M059J (cell line): ENCODE measurements around the gene MIEN1. TPM values are rescaled to one million over a fixed set of nuclear protein-coding genes. Genes with fewer than 3 reads are reported as not detected.
"Not testable (repeated sequence)": the region's sequence is repeated elsewhere in the genome, so short reads cannot be mapped to it uniquely, and the experiment has no call there.

Source experiments
- DNase-seq: peaks from one replicate; pipeline ENCODE4 v3.0.0-alpha.2; 2012; ENCODE audit warnings: low read depth
- total RNA-seq: library from RNA; depleted of rRNA; stranded (reverse); fragments of >200 nt; shearing (Covaris generic); gene quantifications from 2 replicates; pipeline ENCODE4 v1.2.3, GENCODE V29; 2014

The MIEN1 gene
- total RNA-seq, 1 experiment from 2014 or later = 89.4 TPM

DNA sequence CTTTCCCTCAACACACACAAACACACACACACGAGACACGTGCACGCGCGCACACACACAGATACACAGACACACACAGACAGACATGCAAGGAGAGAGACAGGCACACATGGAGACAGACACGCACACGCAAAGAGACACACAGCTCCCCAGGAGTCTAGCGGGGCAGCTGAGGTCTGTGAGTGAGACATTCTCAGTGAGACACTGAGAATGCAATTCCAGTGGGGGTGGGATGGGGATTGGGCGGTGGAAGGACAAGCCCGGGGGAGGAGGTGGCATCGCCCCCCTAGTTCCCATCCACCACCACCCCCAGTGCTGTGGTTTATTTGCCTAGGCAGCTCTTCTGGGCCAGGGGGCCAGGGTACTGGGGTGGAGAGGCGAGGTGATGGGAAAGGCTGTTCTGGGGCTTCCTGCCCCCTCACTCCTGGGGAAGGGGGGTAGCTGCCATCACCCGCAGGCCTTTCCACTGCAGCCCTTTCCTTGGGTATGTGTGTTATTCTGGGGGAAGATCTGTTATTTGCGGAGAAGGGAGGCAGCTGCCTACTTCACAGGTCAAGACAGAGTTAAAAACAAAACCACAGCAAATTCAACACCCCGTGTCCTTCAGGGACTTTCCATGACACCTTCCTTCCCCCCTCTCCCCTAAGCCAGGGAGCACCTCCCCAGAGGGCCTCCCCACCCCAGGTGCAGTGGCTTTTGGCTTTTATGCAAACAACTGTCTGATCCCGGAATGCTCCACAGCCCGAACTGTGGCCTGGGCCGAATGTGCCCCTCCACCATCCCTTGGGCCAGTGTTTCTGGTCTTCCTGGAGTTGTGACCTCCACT lies 25.4 kb upstream of the MIEN1 start:
- DNase-seq = no peak

DNA sequence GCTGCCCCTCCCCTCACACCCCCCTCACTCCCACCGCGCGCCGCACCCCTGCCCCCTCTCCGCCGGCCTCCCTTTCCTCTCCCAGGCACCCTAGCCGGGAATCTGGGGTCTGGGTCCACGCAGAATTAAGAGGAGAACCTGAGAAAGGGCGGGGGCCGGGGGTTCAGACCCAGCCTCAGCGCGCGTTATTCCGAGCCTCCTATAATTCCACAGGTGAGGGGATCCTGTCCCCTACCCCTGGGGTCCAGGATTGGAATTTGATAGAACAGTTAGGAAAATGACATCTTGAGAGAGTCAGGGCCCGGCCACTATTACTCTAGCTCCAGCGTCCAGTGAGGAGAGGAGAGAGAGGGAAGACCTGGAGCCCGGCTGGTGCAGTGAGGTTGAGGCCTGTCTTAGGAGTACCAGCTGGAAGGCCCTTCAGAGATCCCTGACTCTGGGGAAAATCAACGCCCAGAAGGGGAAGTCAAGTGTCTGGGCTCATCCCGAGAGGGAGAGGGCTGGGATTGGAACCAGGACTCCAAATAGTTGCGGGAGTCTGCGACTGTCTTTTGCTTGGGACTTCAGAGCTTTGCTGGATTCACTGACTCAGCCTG lies 24.7 kb upstream of the MIEN1 start:
- DNase-seq = no peak

DNA sequence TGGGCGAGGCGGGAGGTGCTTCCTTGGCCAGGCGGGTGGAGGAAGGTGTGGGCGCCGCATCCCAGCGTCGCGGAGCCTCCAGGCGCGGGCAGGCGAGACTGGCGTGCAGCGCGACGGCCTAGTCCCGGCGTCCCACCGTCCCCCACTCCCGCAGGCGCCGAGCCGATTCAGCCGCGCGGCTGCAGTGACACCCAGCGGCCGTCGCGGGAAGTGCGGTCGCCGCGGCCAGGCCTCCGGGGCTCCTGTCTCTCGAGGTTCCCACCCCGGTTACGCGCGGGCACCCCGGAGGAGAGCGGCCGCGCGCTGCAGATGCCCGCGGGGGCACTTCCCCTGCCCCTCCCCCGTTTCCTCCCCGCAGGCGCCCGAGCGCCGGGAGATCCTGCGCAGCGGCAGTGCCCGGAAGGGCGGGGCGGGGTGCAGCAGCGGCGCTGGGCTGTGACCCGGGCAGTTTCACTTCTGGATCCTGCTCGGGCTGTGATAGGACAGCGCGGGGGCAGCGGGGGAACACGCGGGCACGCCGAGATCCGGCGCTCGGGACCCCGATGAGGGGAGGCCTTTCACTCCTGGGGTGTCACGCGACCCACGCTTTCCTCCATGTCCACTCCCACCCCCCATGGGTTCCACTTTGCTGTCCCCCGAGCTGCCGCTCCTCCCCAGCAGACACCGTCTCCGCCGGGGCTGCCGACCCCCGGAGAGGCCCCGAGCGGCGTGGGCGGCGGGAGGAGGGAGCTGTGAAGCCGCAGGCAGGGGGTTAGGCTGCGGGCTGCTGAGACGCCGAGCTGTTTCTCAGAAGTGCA lies 24.0 kb upstream of the MIEN1 start:
- peak; percentile 86 for DNase-seq

DNA sequence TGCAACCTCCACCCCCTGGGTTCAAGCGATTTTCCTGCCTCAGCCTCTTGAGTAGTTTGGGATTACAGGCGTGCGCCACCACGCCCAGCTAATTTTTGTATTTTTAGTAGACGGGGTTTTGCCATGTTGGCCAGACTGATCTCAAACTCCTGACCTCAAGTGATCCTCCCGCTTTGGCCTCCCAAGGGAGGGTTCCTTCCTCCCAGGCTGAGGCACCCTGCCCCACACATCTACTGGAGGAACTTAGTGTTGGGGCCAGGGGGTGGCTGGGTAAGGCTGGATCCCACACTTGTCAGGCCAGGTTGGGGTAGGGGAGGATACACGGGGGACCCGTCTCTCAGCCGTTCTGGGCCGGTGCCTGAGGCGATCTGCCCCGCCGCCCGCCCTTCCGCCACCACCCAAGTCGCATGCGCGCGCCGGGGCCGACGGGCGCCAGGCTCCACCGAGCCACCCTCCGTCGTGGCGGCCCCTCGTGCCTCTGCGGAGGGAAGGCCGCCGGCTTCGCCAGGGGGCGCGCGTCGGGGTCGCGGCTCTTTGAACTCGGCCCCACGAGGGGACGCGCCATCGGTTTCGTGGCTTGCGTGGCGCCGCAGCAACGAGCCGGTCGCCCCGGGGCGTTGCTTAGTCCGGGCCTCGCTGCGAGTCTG lies 23.3 kb upstream of the MIEN1 start:
- DNase-seq = no peak

DNA sequence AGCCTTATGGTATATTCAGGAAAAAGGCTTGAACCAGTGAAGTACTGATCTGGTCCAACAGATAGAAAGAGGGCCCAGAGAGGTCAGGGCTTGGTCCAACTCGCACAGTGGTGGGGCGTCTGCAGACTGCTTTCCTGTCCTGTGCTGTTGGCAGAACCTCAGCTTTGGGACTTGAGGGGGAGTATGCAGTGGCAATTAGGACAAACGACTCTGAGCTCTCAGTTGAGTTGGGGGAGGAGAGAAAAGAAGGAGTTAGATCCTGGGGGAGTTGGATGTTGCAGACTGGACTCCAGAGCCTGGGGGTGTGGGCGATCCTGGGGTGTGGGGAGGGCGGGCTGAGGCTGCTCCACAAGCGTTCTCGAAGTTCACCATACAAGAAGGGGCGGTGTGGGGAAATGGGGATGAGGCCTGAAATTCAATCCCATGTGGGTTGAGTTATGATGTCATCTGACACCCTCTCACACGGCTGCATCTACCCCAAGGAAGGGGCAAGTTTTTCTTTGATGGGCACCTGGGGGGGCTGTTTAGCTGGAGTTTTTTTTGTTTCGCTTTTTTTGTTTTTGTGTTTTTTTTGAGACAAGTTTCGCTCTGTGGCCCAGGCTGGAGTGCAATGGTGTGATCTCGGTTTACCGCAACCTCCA lies 22.0 kb upstream of the MIEN1 start:
- DNase-seq = no peak

DNA sequence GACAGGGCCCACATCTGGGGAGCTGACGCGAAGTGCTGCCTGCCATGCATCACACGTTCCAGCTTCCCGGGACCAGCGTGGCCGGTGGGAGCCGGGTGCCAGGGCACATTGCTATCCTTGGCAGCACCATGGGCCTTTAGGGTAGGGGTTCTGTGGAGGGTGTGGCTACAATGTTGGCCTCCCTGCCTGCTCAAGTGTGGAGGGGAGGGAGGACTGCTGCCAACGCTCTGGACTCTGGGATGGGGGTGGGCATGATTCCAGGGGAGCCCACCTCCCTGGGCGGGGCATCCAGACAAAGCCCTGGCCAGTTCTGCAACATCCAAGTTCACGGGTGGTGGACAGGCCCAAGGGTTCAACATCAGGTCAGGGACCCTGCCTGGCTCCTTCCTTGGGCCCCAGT lies 21.3 kb upstream of the MIEN1 start:
- DNase-seq = no peak

DNA sequence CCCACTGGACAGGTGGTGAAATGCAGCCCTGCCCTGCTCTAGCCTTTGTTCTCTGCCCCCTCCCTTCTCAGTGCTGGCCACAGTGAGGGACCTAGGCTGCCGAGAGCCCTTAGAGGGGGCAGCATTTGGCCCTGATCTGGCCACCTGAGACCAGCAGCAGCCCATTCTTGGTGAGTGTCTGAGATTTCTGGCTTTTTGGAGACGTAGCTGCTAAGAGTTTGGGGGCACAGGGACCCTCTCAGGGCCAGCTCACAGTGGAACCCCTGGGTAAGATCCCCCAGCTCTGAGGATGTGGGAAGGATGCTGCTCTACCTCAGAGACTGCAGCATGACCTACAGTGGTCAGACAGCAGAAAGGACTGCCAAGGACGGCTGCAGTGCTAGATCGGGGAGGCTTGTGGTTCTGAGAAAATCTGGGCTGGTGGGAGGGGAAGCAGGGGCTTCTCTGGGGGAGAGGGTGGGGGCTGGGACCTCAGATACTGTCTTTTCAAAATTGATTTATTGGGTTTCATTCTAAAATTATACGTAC lies 20.7 kb upstream of the MIEN1 start:
- DNase-seq = no peak

DNA sequence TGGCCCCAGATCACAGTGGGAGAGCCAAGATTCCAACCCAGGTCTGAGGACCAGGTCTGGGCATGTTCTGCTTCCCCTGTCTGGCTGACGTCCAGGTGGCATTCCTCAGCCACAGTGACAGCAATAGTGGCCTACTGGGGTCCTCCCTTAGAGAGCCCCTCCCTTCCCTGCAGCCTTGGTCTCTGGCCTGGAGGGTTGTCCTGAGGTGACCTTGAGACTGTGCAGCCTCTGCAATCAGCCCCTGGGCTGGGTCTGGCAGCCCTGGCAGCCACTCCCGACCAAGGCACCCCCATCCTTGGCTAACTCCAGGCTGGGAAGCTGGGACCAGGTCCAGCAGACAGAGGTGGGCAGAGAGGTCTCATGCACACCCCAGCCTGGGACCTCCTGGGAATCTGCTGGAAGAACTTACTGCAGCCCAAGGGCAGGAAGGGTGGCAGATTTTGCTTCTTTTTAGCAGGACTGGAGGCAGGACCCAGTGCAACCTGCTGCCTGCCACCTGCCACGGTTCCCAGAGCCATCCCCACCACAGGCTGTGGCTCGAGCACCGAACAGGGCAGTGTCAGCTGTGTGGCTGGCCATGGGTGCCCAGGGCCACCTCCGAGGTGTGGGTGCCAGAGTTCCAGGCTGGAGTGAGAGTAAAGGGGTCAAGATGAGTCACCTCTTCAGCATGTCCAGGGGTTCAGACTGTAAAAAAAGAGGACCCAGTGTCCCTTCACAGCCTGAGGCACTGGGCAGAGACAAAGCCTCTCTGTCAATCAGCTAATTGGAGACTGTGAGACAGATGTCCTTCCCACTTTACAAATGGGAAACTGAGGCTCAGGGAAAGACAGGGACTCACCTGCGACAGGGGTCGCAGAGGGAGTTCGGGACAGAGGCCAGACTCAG lies 20.0 kb upstream of the MIEN1 start:
- no peak for DNase-seq

DNA sequence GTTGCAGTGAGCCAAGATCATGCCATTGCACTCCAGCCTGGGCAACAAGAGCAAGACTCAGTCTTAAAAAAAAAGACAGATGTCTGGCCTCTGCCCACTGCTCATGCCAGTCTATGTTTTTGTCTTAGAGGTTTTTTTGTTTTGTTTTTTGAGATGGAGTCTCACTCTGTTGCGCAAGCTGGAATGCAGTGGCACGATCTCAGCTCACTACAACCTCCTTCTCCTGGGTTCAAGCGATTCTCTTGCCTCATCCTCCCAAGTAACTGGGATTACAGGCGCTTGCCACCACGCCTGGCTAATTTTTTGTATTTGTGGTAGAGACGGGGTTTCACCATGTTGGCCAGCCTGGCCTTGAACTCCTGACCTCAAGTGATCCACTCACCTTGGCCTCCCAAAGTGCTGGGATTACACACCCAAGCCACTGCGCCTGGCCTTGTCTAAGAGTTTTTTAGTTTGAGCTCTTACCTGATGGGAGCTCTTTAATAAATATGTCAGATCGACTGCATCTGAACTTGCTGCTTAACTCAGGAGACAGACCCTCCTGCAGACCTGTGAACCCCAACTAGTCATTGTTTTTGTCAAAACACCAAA lies 18.2 kb upstream of the MIEN1 start:
- not testable (repeated sequence) for DNase-seq

DNA sequence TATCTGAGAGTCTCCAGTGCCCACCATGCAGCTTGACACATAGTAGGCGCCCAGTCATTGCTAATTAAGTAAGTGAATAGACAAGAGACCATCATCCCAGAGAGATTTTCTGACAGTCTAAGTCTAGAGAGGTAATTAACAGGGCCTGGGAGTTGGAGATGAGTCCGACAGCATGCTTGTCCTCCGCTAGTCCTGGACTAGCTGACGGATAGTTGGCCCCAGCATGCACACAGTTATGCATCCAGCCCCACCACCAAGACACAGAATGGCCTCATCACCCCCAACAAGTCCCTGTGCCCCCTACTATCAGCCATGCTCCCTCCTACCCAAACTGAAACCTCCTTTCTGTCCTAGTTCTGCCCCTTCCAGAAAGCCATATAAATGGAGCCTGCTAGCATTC lies 17.4 kb upstream of the MIEN1 start:
- no peak for DNase-seq

DNA sequence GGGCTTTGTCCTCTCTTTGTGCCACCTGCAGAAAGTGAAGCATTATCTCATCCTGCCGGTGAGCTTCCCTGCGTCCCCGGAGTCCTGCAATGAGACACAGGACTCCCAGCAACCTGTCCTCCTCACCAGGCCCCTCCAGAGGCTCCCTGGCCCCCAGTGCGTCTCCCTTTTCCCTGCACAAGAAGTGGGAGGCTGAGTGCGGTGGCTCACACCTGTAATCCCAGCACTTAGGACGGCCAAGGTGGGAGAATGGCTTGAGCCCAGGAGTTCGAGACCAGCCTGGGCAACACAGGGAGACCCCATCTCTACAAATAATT lies 15.8 kb upstream of the MIEN1 start:
- no peak for DNase-seq

DNA sequence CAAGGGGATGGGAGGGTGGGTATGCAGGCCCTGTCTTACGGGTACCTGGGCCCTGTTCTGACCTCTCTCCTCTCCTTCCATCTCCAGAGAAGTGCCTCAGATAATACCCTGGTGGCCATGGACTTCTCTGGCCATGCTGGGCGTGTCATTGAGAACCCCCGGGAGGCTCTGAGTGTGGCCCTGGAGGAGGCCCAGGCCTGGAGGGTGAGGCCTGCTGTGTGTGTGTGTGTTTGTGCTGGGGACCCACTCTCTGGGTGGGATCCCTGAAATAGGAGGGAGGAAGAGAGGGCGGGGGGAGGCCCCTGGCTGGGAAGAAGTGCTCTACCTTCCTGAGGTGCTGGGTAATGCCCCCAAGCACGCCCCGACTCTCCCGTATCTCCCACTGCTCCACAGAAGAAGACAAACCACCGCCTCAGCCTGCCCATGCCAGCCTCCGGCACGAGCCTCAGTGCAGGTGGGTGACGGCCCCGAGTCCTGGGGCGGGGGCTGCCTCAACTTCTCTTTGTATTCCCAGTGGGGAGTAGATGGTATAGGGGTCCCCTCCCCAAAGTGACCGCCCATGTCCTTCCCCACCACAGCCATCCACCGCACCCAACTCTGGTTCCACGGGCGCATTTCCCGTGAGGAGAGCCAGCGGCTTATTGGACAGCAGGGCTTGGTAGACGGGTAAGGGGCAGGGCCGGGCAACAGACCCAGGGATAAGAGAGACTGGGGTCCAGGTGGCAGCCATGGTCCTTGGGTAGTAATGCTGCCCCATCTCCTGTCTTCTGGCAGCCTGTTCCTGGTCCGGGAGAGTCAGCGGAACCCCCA lies 15.2 kb upstream of the MIEN1 start:
- no peak for DNase-seq

DNA sequence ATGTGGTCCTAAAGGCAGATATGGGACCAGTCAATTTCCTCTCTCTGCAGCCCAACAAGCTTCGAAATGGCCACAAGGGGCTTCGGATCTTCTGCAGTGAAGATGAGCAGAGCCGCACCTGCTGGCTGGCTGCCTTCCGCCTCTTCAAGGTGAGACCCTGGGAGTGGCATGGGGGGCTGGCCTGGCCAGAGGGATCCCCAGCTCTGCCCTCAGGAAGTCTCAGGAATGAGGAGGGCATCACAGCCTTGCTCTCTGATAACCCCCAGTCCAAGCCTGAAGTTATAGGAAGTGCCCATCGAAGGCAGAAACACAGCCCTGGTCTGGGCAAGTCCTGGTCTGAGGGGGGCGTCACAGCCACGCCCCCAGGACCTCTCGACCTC lies 14.5 kb upstream of the MIEN1 start:
- no peak for DNase-seq

DNA sequence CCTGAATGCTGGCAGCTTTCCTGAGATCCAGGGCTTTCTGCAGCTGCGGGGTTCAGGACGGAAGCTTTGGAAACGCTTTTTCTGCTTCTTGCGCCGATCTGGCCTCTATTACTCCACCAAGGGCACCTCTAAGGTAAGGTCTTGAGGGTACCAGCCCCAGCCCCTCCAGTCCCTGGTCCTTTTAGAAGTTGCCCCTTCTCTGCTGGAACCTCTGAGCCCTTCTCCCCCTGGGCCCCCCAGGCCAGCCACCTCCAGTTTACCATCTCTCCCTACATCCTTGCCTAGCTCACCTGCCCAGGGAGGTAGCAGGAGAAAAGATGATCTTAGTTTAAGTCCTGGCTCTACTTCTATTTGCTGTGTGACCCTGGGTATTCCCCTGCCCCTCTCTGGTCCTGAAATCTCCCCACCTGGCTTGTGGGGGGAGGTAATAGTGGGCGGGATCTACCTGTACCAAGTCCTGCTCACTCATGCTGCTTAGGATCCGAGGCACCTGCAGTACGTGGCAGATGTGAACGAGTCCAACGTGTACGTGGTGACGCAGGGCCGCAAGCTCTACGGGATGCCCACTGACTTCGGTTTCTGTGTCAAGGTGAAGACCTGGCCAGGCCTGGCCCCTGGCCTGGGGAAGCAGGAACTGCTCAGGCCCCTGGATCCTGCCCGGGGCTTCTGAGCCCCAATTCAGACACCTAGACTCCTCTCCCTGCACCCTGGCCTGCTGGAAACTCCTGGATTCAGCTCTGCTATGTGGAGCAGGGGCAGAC lies 13.9 kb upstream of the MIEN1 start:
- DNase-seq = no peak

DNA sequence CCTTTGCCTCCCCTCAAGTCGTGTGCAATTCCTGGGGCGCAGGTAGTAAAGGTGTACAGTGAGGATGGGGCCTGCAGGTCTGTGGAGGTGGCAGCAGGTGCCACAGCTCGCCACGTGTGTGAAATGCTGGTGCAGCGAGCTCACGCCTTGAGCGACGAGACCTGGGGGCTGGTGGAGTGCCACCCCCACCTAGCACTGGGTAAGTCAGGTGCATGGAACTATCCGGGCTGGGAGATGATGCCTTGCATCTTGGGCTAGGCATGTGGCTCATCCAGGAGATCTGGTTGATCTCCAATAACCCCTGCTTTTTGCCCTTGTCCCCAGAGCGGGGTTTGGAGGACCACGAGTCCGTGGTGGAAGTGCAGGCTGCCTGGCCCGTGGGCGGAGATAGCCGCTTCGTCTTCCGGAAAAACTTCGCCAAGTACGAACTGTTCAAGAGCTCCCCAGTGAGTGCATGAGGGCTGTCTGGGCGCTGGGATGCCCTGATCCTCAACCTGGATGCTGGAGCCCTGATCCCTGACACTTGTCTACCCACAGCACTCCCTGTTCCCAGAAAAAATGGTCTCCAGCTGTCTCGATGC lies 12.6 kb upstream of the MIEN1 start:
- DNase-seq = no peak

DNA sequence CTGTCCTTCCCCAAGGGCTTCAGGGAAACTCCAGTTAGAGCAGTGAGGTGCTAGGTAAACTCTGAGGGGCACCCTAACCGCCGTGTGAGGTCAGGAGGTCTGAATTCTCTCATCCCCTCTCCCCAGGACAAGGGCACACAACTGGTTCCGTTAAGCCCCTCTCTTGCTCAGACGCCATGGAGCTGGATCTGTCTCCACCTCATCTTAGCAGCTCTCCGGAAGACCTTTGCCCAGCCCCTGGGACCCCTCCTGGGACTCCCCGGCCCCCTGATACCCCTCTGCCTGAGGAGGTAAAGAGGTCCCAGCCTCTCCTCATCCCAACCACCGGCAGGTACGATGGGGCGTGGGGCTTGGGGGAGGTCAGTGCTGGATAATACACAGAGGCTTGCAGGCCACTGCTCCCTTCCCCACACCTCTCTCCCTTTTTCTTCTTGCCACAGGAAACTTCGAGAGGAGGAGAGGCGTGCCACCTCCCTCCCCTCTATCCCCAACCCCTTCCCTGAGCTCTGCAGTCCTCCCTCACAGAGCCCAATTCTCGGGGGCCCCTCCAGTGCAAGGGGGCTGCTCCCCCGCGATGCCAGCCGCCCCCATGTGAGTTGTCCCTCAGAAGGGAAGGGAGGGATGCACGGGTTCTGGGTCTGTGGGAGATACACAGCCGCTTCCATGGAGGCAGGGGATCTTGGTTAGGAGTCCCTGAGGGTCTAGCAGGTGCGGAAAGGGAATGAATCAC lies 12.0 kb upstream of the MIEN1 start:
- no peak for DNase-seq

DNA sequence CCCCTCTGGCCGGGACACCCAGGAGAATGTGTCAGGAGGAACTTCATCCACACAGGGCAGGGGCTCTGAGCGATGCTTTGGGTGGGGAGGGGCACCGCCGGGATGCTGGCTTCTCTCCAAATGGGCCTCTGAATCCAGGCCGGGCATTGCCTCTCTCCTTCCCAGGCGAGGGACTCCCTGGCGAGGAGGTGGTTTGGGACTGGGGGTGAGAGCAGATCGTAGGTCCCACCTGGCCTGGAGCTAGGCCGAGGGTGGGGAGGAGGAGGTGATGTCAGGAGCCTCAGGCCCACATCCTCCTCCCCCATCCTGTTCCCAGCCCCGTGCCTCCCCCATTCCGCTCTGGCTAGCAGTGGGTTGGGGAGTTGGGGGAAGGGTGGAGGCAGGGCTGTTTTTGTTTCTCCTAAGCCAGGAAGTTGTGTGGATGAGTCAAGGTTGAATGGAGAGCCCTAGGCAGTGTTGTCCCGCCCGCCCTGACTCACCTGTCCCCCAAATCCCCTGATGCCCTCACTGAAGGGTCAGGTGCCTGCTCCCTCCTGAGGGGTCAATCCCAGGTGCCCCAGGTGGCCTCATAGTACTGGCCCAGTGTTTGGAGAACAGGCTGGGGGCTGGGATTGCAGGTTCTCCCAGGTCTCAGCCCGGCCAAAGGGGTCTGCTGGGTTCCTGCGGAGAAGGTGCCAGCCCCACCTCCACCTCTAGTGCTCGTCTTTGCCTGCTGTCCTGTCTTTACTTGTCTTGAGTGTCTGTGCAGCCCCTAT lies 10.2 kb upstream of the MIEN1 start:
- peak; percentile 86 for DNase-seq
